Measurements from ENCODE around the gene SMARCC1. TPM values are rescaled to one million over a fixed set of nuclear protein-coding genes. Genes with fewer than 3 reads are reported as not detected.

The SMARCC1 gene
- total RNA-seq, 2 donors from 2014 or later = 49.9 to 58.7 TPM

- H3K27me3 ChIP-seq (replicated peaks; ENCODE audit: insufficient read depth) = no peaks in the 10 kb centered on the region
- WGBS = 32% methylated on average over 5 of the region's 5 CpGs
- intact Hi-C loops (cut with DNase I) = loop anchor here (10.0 kb wide), 1 partner anchor 136 kb away; no protein-coding TSS in a partner anchor
- H3K4me3 ChIP-seq = no peak overlapping the region
- no peaks in the 10 kb centered on the region for H3K9me3 ChIP-seq
- peak; percentile 25 for TF ChIP-seq POLR2AphosphoS5 (IDR thresholded peaks at IDR 0.05)
- TF ChIP-seq POLR2A (IDR thresholded peaks at IDR 0.05) = no peak
- TF ChIP-seq, protein P1, sequence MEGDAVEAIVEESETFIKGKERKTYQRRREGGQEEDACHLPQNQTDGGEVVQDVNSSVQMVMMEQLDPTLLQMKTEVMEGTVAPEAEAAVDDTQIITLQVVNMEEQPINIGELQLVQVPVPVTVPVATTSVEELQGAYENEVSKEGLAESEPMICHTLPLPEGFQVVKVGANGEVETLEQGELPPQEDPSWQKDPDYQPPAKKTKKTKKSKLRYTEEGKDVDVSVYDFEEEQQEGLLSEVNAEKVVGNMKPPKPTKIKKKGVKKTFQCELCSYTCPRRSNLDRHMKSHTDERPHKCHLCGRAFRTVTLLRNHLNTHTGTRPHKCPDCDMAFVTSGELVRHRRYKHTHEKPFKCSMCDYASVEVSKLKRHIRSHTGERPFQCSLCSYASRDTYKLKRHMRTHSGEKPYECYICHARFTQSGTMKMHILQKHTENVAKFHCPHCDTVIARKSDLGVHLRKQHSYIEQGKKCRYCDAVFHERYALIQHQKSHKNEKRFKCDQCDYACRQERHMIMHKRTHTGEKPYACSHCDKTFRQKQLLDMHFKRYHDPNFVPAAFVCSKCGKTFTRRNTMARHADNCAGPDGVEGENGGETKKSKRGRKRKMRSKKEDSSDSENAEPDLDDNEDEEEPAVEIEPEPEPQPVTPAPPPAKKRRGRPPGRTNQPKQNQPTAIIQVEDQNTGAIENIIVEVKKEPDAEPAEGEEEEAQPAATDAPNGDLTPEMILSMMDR (IDR thresholded peaks at IDR 0.05) = no peak
- H3K27ac ChIP-seq = no peak overlapping the region
- H3K4me1 ChIP-seq (replicated peaks) = no peaks in the 10 kb centered on the region
- H3K36me3 ChIP-seq = no peaks in the 10 kb centered on the region
- DNase-seq (ENCODE audit: low spot score) = no peak
These were observed 120.5 kb downstream of the SMARCC1 start for GRCh38 chr3:47661121-47661752.

- H3K36me3 ChIP-seq = no peaks in the 10 kb centered on the region
- no peak for DNase-seq (ENCODE audit: low spot score)
- H3K27ac ChIP-seq = no peak overlapping the region
- WGBS = 100% methylated on average over 1 of the region's 1 CpG
- no peaks in the 10 kb centered on the region for H3K4me1 ChIP-seq (replicated peaks)
- H3K27me3 ChIP-seq (replicated peaks; ENCODE audit: insufficient read depth) = no peaks in the 10 kb centered on the region
- no peak for TF ChIP-seq POLR2AphosphoS5 (IDR thresholded peaks at IDR 0.05)
- no peak for TF ChIP-seq POLR2A (IDR thresholded peaks at IDR 0.05)
- TF ChIP-seq, protein P1 (IDR thresholded peaks at IDR 0.05) = no peak
- intact Hi-C loops (cut with DNase I) = no loop called here
- H3K9me3 ChIP-seq = no peaks in the 10 kb centered on the region
- no peak overlapping the region for H3K4me3 ChIP-seq
These were observed 123.2 kb downstream of the SMARCC1 start for GRCh38 chr3:47658444-47658843.

DNA sequence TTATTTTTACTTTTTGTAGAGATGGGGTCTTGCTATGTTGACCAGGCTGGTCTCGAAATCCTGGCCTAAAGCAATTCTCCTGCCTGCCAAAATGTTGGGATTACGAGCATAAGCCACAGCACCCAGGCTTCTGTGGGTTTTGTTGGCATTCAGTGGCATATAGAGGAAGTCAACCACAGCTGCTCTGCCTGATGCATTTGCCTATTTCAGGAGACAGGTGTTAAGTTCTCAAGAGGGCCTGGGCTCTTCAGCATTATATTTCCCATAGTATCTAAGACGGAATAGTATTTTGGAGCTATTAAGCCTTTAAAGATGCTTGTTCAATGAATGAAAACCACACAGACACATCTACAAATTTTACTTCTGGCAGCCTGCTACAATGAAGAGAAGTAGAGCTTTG is 129.6 kb downstream of the SMARCC1 start:
- no peak for DNase-seq (ENCODE audit: low spot score)
- TF ChIP-seq, protein P1 (IDR thresholded peaks at IDR 0.05) = no peak
- TF ChIP-seq POLR2A (IDR thresholded peaks at IDR 0.05) (no peak), POLR2AphosphoS5 (IDR thresholded peaks at IDR 0.05) (no peak)
- Histone ChIP-seq H3K36me3 (no peaks in the 10 kb centered on the region), H3K27ac (no peak overlapping the region), H3K4me1 (replicated peaks) (no peaks in the 10 kb centered on the region), H3K27me3 (replicated peaks; ENCODE audit: insufficient read depth) (no peaks in the 10 kb centered on the region), H3K9me3 (no peaks in the 10 kb centered on the region), H3K4me3 (no peak overlapping the region)
- 94% methylated on average over 3 of the region's 3 CpGs for WGBS
- intact Hi-C loops (cut with DNase I) = no loop called here

- Histone ChIP-seq H3K4me1 (replicated peaks) (no peaks in the 10 kb centered on the region), H3K9me3 (no peaks in the 10 kb centered on the region), H3K27me3 (replicated peaks; ENCODE audit: insufficient read depth) (no peaks in the 10 kb centered on the region), H3K4me3 (no peak overlapping the region), H3K27ac (no peak overlapping the region), H3K36me3 (no peaks in the 10 kb centered on the region)
- DNase-seq (ENCODE audit: low spot score) = no peak
- TF ChIP-seq POLR2A (IDR thresholded peaks at IDR 0.05) (no peak), POLR2AphosphoS5 (IDR thresholded peaks at IDR 0.05) (no peak)
- TF ChIP-seq, protein P1 (IDR thresholded peaks at IDR 0.05) = no peak
- intact Hi-C loops (cut with DNase I) = no loop called here
- 76% methylated on average over 1 of the region's 1 CpG for WGBS
These were observed 131.4 kb downstream of the SMARCC1 start for GRCh38 chr3:47650294-47650693.

DNA sequence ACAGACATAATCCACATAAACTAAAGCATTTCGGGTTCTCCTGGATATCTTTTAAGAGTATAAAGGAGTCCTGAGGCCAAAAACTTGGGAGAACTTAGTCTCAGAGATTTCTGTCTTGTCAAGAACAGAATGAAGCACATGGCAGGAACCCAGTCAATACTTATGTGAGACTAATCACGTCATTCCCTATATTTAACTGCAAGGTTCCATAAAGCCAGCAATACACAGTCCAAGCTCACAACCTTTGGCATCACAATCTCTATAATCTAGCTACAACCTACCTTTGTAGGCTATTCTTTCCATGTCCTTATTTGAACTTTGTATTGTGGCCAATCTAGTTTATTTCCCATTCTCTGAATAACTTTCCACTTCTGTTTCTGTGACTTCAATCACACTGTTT is 134.1 kb downstream of the SMARCC1 start:
- TF ChIP-seq, protein P1 (IDR thresholded peaks at IDR 0.05) = no peak
- no peak for TF ChIP-seq POLR2AphosphoS5 (IDR thresholded peaks at IDR 0.05)
- no peak for TF ChIP-seq POLR2A (IDR thresholded peaks at IDR 0.05)
- Histone ChIP-seq H3K4me1 (replicated peaks) (no peaks in the 10 kb centered on the region), H3K27me3 (replicated peaks; ENCODE audit: insufficient read depth) (no peaks in the 10 kb centered on the region), H3K27ac (no peak overlapping the region), H3K9me3 (no peaks in the 10 kb centered on the region), H3K36me3 (no peaks in the 10 kb centered on the region), H3K4me3 (no peak overlapping the region)
- no peak for DNase-seq (ENCODE audit: low spot score)
- 92% methylated on average over 2 of the region's 2 CpGs for WGBS
- intact Hi-C loops (cut with DNase I) = no loop called here
